MCF 10A (cell line): Measurements from ENCODE around the gene ZNF771. TPM values are rescaled to one million over a fixed set of nuclear protein-coding genes. Genes with fewer than 3 reads are reported as not detected.

ENCODE experiments used
- BruUV-seq: library from RNA; stranded (reverse); fragments of 400-500 nt; replicated peaks from 2 replicates; lab custom pipeline; 2021; lab: Mats Ljungman, UMichigan
- CTCF ChIA-PET: fragments of 300-600 bp; sonication (Branson Sonifier 250); formaldehyde crosslinking; extraction: SDS; loops from one replicate; lab custom pipeline; 2021; ENCODE audit warnings: antibody characterized with exemption, inconsistent platforms; lab: Yijun Ruan, JAX
- POLR2A ChIA-PET: fragments of 300-600, 350-650 bp; sonication (Branson Sonifier 250); formaldehyde crosslinking; extraction: SDS; loops from one replicate; lab custom pipeline; 2020; ENCODE audit warnings: antibody characterized with exemption, inconsistent platforms; lab: Yijun Ruan, JAX
- DNase-seq: peaks from one replicate; pipeline ENCODE4 v3.0.0-alpha.2; 2018; ENCODE audit not compliant: unreplicated experiment
- H3K27ac Mint-ChIP-seq: one replicate; pipeline ENCODE4 v1.8.0; 2022; ENCODE audit warnings: mild to moderate bottlenecking, low read depth, mixed read lengths; ENCODE audit not compliant: unreplicated experiment
- H3K27me3 Mint-ChIP-seq: one replicate; pipeline ENCODE4 v1.8.0; 2022; ENCODE audit warnings: mixed read lengths; ENCODE audit not compliant: insufficient read depth, unreplicated experiment
- H3K36me3 Mint-ChIP-seq: one replicate; pipeline ENCODE4 v1.8.0; 2022; ENCODE audit warnings: mild to moderate bottlenecking, moderate library complexity, mixed read lengths; ENCODE audit not compliant: insufficient read depth, unreplicated experiment
- H3K4me1 Mint-ChIP-seq: one replicate; pipeline ENCODE4 v1.8.0; 2022; ENCODE audit warnings: mixed read lengths; ENCODE audit not compliant: insufficient read depth, unreplicated experiment
- H3K4me3 Mint-ChIP-seq: one replicate; pipeline ENCODE4 v1.8.0; 2022; ENCODE audit warnings: mild to moderate bottlenecking, moderate library complexity, mixed read lengths; ENCODE audit not compliant: unreplicated experiment
- H3K9me3 Mint-ChIP-seq: one replicate; pipeline ENCODE4 v1.8.0; 2022; ENCODE audit warnings: mixed read lengths; ENCODE audit not compliant: unreplicated experiment
- CTCF ChIP-seq: fragments of 200-600 bp; IDR thresholded peaks from one replicate; pipeline ENCODE4 v1.8.0; 2022; ENCODE audit warnings: antibody characterized with exemption, mild to moderate bottlenecking; ENCODE audit not compliant: unreplicated experiment
- intact Hi-C: fragments of 100-400 bp; cut with micrococcal nuclease; formaldehyde crosslinking; loops from 2 replicates; pipeline ENCODE4 v1.14.1; 2022
- total RNA-seq: library from RNA; stranded (reverse); gene quantifications from 2 replicates; pipeline ENCODE4 v1.2.3, GENCODE V29; 2022

Gene ZNF771
- total RNA-seq, 1 experiment from 2014 or later = 8.3 TPM

GRCh38 chr16:30439720-30440348 lies 32.4 kb downstream of the ZNF771 start:
- TF ChIP-seq CTCF = no peak
- no peaks in the 10 kb centered on the region for H3K27me3 Mint-ChIP-seq
- peaks cover 30% of the 10 kb centered on the region for H3K36me3 Mint-ChIP-seq
- no peaks in the 10 kb centered on the region for H3K9me3 Mint-ChIP-seq
- ChIA-PET CTCF (interaction anchor here (0.6 to 1.7 kb wide), 5 partner anchors 10 to 112 kb away, joined by 3 to 5 read pairs (median 3); partner anchors contain the start of gene DCTPP1), POLR2A (interaction anchor here (0.9 to 1.2 kb wide), 2 partner anchors 9 to 125 kb away, joined by 3 read pairs; no protein-coding TSS in a partner anchor)
- peaks cover 9% of the 10 kb centered on the region for H3K4me1 Mint-ChIP-seq
- BruUV-seq = no TSS peak
- H3K27ac Mint-ChIP-seq = no peak overlapping the region
- intact Hi-C loops = no loop called here
- no peak overlapping the region for H3K4me3 Mint-ChIP-seq
- DNase-seq = no peak

- BruUV-seq = no TSS peak
- intact Hi-C loops = no loop called here
- no peak for DNase-seq
- Mint-ChIP-seq H3K9me3 (peaks cover 7% of the 10 kb centered on the region), H3K36me3 (peaks cover 42% of the 10 kb centered on the region), H3K27me3 (no peaks in the 10 kb centered on the region), H3K4me1 (peaks cover 17% of the 10 kb centered on the region), H3K4me3 (peak overlapping the region; percentile 80), H3K27ac (no peak overlapping the region)
- TF ChIP-seq CTCF = no peak
- ChIA-PET CTCF (interaction anchor here (1.7 to 2.2 kb wide), 2 partner anchors 92 to 185 kb away, joined by 9 read pairs; partner anchors contain the start of gene ZNF747), POLR2A (interaction anchor here (0.6 to 3.9 kb wide), 4 partner anchors 14 to 91 kb away, joined by 3 to 18 read pairs (median 8); partner anchors contain the start of genes DCTPP1 and ZNF747)
Observed at GRCh38 chr16:30443631-30444030, 36.2 kb downstream of the ZNF771 start.

- peaks cover 42% of the 10 kb centered on the region for H3K36me3 Mint-ChIP-seq
- BruUV-seq = TSS peak; percentile 63
Observed at GRCh38 chr16:30444231-30445148, 37.1 kb downstream of the ZNF771 start.

More at GRCh38 chr16:30444231-30445148, 37.1 kb downstream of the ZNF771 start:
- no peak for TF ChIP-seq CTCF
- Mint-ChIP-seq H3K9me3 (peaks cover 7% of the 10 kb centered on the region), H3K4me1 (peaks cover 17% of the 10 kb centered on the region), H3K4me3 (peak overlapping the region; percentile 80), H3K27ac (peak overlapping the region; percentile 90), H3K27me3 (no peaks in the 10 kb centered on the region)
- POLR2A ChIA-PET = interaction anchor here (0.6 to 3.9 kb wide), 16 partner anchors 15 to 255 kb away, joined by 3 to 18 read pairs (median 4); partner anchors contain the start of genes DCTPP1, SRCAP, ZNF689 and ZNF747
- intact Hi-C loops = no loop called here
- DNase-seq = no peak
- CTCF ChIA-PET = interaction anchor here (0.6 to 2.2 kb wide), 6 partner anchors 9 to 184 kb away, joined by 3 to 9 read pairs (median 4); partner anchors contain the start of gene ZNF747
